HFF-Myc (cell line): ENCODE results near the gene PDE4C.

Experiments used
- DNase-seq: peaks from one replicate; pipeline ENCODE4 v3.0.0-alpha.2; 2011; ENCODE audit warnings: low read depth; ENCODE audit errors: extremely low read depth
- H3K4me3 ChIP-seq: replicated peaks from 2 replicates; pipeline ENCODE4 v1.5.1; 2011; ENCODE audit warnings: low read depth, mild to moderate bottlenecking, control low read depth, low read length
- CTCF ChIP-seq: IDR thresholded peaks from 2 replicates; pipeline ENCODE4 v1.5.1; 2012; ENCODE audit warnings: mild to moderate bottlenecking, low read depth, low read length, control low read depth; ENCODE audit errors: missing control alignments

Gene PDE4C

GRCh38 chr19:18269070-18269723 is 43.0 kb upstream of the PDE4C start:
- no peak for DNase-seq
- H3K4me3 ChIP-seq, result no peak overlapping the region
- TF ChIP-seq CTCF, result no peak

GRCh38 chr19:18266771-18267686 is 40.8 kb upstream of the PDE4C start:
- no peak for TF ChIP-seq CTCF
- H3K4me3 ChIP-seq, result no peak overlapping the region

GRCh38 chr19:18265582-18265981 is 39.3 kb upstream of the PDE4C start:
- TF ChIP-seq CTCF, result no peak
- H3K4me3 ChIP-seq, result no peak overlapping the region
- no peak for DNase-seq

More at GRCh38 chr19:18266771-18267686, 40.8 kb upstream of the PDE4C start:
- no peak for DNase-seq

GRCh38 chr19:18264971-18265540 is 38.8 kb upstream of the PDE4C start:
- no peak for TF ChIP-seq CTCF
- H3K4me3 ChIP-seq, result no peak overlapping the region
- no peak for DNase-seq

- no peak for DNase-seq
- H3K4me3 ChIP-seq, result no peak overlapping the region
- no peak for TF ChIP-seq CTCF
Observed at GRCh38 chr19:18264137-18264854, 38.1 kb upstream of the PDE4C start.

- no peak overlapping the region for H3K4me3 ChIP-seq
- TF ChIP-seq CTCF, result no peak
- no peak for DNase-seq
Observed at GRCh38 chr19:18263324-18264136, 37.3 kb upstream of the PDE4C start.
